Measurements from ENCODE around the gene IL31. TPM values are rescaled to one million over a fixed set of nuclear protein-coding genes. Genes with fewer than 3 reads are reported as not detected.

The IL31 gene
- total RNA-seq, 1 experiment from 2014 or later, result not detected

DNA sequence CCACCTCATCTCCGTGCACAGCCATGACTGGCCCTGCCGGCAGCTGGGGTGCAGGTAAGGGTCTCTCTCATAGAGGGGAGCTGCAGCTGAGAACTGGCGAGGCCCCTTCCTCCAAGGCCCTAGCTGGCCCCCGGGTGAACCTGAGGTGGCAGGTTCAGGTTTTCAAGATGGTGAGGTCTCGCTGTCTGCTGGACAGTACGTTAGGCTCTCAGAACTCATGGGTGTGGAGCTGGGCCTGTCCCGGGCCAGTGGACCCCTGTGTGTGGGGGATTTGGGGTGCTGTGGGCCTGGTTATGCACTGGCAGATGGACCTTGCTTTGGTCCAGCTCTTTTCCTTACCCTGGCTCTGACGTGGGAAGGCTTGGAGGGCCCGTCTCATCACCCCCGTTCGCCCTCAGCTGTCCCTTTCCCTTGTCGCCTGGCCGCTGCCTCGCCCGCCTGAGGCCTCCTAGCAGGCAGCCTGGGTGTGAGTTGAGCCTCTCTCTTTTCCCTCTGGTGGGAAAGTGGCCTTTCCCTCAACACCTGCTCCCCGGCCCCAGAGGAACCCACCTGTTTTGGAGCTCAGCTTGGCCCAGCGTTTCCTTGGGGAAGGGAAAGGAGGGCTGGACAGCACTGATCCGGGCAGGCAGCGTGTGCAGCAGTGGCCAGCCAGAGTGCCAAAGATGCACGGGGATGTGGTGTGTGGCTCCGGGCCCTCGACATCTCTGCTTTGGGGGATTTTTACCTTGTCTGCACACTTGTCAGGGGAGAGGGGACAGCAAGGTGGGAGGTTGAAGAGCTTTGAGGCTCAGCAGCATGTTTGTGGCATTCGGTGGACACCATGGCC, 28.3 kb downstream of the IL31 start:
- intact Hi-C loops (cut with micrococcal nuclease; ENCODE audit: unreplicated experiment), result no loop called here

DNA sequence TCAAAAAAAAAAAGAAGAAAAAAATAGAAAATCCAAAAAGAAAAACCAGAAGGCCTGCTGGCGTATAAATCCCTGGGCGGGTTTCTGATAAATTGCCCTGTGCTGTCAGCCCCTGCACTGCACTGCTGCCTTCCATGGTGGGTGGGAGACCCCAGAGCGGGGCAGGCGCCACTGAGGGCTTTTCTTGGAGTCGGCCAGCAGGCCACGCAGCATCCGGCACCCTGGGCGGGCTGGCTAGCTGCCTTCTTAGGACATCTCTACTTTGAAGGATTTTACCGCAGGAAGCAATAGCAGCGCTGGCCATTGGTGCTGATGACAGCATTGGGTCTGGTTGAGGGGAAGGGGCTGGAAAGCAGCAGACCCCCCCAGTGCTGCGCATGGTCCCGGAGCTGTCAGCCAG, 29.1 kb downstream of the IL31 start:
- CTCF ChIA-PET, result no interaction called here
- Histone ChIP-seq H3K9me3 (ENCODE audit: low read depth, low read length, poor library complexity, severe bottlenecking) (no peaks in the 10 kb centered on the region), H3K4me1 (ENCODE audit: insufficient read depth, low read length, poor library complexity, severe bottlenecking) (no peaks in the 10 kb centered on the region), H3K36me3 (ENCODE audit: insufficient read depth, low read length, poor library complexity, severe bottlenecking) (no peaks in the 10 kb centered on the region), H3K27ac (ENCODE audit: low read depth, low read length, poor library complexity, severe bottlenecking) (no peak overlapping the region), H3K27me3 (replicated peaks; ENCODE audit: insufficient read depth, low read depth, low read length, poor library complexity) (no peaks in the 10 kb centered on the region), H3K4me3 (ENCODE audit: low read depth, low read length, poor library complexity, severe bottlenecking) (no peak overlapping the region)
- intact Hi-C loops (cut with micrococcal nuclease; ENCODE audit: unreplicated experiment), result no loop called here
- TF ChIP-seq, protein P1, sequence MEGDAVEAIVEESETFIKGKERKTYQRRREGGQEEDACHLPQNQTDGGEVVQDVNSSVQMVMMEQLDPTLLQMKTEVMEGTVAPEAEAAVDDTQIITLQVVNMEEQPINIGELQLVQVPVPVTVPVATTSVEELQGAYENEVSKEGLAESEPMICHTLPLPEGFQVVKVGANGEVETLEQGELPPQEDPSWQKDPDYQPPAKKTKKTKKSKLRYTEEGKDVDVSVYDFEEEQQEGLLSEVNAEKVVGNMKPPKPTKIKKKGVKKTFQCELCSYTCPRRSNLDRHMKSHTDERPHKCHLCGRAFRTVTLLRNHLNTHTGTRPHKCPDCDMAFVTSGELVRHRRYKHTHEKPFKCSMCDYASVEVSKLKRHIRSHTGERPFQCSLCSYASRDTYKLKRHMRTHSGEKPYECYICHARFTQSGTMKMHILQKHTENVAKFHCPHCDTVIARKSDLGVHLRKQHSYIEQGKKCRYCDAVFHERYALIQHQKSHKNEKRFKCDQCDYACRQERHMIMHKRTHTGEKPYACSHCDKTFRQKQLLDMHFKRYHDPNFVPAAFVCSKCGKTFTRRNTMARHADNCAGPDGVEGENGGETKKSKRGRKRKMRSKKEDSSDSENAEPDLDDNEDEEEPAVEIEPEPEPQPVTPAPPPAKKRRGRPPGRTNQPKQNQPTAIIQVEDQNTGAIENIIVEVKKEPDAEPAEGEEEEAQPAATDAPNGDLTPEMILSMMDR (conservative IDR thresholded peaks at IDR 0.05; ENCODE audit: low read depth, low read length), result no peak
- TF ChIP-seq EZH2 (IDR thresholded peaks at IDR 0.05; ENCODE audit: borderline replicate concordance, low read depth, low read length, poor library complexity, severe bottlenecking), result no peak
- BruUV-seq (replicated peaks), result TSS peak; percentile 25
- no peak for DNase-seq (ENCODE audit: low spot score)
- POLR2A ChIA-PET (ENCODE audit: low non-redundant PET), result no interaction called here

More for the DNA sequence above, 28.3 kb downstream of the IL31 start:
- Histone ChIP-seq H3K4me3 (ENCODE audit: low read depth, low read length, poor library complexity, severe bottlenecking) (no peak overlapping the region), H3K27ac (ENCODE audit: low read depth, low read length, poor library complexity, severe bottlenecking) (no peak overlapping the region), H3K4me1 (ENCODE audit: insufficient read depth, low read length, poor library complexity, severe bottlenecking) (no peaks in the 10 kb centered on the region), H3K27me3 (replicated peaks; ENCODE audit: insufficient read depth, low read depth, low read length, poor library complexity) (no peaks in the 10 kb centered on the region), H3K36me3 (ENCODE audit: insufficient read depth, low read length, poor library complexity, severe bottlenecking) (no peaks in the 10 kb centered on the region), H3K9me3 (ENCODE audit: low read depth, low read length, poor library complexity, severe bottlenecking) (no peaks in the 10 kb centered on the region)
- no peak for DNase-seq (ENCODE audit: low spot score)
- CTCF ChIA-PET, result interaction anchor here (0.6 kb wide), 1 partner anchor 651 kb away, joined by 6 read pairs; no protein-coding TSS in a partner anchor
- POLR2A ChIA-PET (ENCODE audit: low non-redundant PET), result no interaction called here
- no TSS peak for BruUV-seq (replicated peaks)
- TF ChIP-seq, protein P1 (conservative IDR thresholded peaks at IDR 0.05; ENCODE audit: low read depth, low read length), result no peak
- no peak for TF ChIP-seq EZH2 (IDR thresholded peaks at IDR 0.05; ENCODE audit: borderline replicate concordance, low read depth, low read length, poor library complexity, severe bottlenecking)

DNA sequence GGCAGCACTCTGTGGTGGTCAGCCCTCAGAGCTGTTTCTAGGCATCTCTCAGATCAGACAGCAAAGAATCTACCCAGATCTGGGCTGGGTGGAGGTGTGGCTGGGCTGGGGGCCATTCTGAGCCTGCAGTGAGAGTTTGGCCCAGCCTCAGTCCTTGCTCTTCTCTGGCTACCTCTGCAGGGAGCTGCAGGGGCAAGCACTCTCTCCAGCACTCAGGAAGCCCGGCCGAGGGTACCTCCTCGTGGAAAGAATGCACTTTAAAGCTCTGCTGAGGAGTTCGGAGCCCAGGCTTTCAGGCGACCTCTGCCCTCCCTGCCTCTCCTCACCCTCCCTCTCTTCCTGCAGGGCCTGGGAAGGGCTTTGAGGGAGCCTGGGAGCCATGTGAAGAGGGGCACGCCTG, 31.2 kb downstream of the IL31 start:
- TF ChIP-seq, protein P1 (conservative IDR thresholded peaks at IDR 0.05; ENCODE audit: low read depth, low read length), result no peak
- TF ChIP-seq EZH2 (IDR thresholded peaks at IDR 0.05; ENCODE audit: borderline replicate concordance, low read depth, low read length, poor library complexity, severe bottlenecking), result no peak
- intact Hi-C loops (cut with micrococcal nuclease; ENCODE audit: unreplicated experiment), result no loop called here
- ChIA-PET POLR2A (ENCODE audit: low non-redundant PET) (no interaction called here), CTCF (no interaction called here)
- Histone ChIP-seq H3K36me3 (ENCODE audit: insufficient read depth, low read length, poor library complexity, severe bottlenecking) (no peaks in the 10 kb centered on the region), H3K9me3 (ENCODE audit: low read depth, low read length, poor library complexity, severe bottlenecking) (no peaks in the 10 kb centered on the region), H3K27ac (ENCODE audit: low read depth, low read length, poor library complexity, severe bottlenecking) (no peak overlapping the region), H3K27me3 (replicated peaks; ENCODE audit: insufficient read depth, low read depth, low read length, poor library complexity) (no peaks in the 10 kb centered on the region), H3K4me1 (ENCODE audit: insufficient read depth, low read length, poor library complexity, severe bottlenecking) (no peaks in the 10 kb centered on the region), H3K4me3 (ENCODE audit: low read depth, low read length, poor library complexity, severe bottlenecking) (no peak overlapping the region)
- BruUV-seq (replicated peaks), result no TSS peak
- no peak for DNase-seq (ENCODE audit: low spot score)

Measured in A673 (cell line).